A673 (cell line): ENCODE results near the gene WDR31. TPM values are rescaled to one million over a fixed set of nuclear protein-coding genes. Genes with fewer than 3 reads are reported as not detected.

Experiments
- BruUV-seq: library from RNA; stranded (reverse); fragments of 400-500 nt; replicated peaks from 2 replicates; lab custom pipeline; 2021; lab: Mats Ljungman, UMichigan
- CTCF ChIA-PET: fragments of 300-600 bp; sonication (Branson Sonifier 250); formaldehyde crosslinking; loops from one replicate; lab custom pipeline; 2022; ENCODE audit warnings: antibody characterized with exemption; lab: Charles Lee
- POLR2A ChIA-PET: fragments of 300-600 bp; sonication (Branson Sonifier 250); formaldehyde crosslinking; loops from one replicate; lab custom pipeline; 2022; ENCODE audit warnings: antibody characterized with exemption; ENCODE audit not compliant: low non-redundant PET; lab: Charles Lee
- DNase-seq: peaks from one replicate; pipeline ENCODE4 v3.0.0-alpha.2; 2015; ENCODE audit warnings: low spot score
- H3K27ac ChIP-seq: fragments of 200-600 bp; sonication (generic); 2 replicates; pipeline ENCODE4 v1.5.1; 2016; ENCODE audit warnings: mixed run types, low read depth, mild to moderate bottlenecking, mixed read lengths, antibody characterized with exemption, low read length; ENCODE audit not compliant: poor library complexity, severe bottlenecking
- H3K27me3 ChIP-seq: fragments of 200-600 bp; sonication (generic); replicated peaks from 2 replicates; pipeline ENCODE4 v1.6.1; 2017; ENCODE audit warnings: mixed run types, low read depth, mild to moderate bottlenecking, mixed read lengths, antibody characterized with exemption, low read length; ENCODE audit not compliant: insufficient read depth, poor library complexity
- H3K36me3 ChIP-seq: fragments of 200-600 bp; sonication (generic); 2 replicates; pipeline ENCODE4 v1.6.1; 2016; ENCODE audit warnings: mixed run types, mild to moderate bottlenecking, mixed read lengths, antibody characterized with exemption, low read length; ENCODE audit not compliant: insufficient read depth, poor library complexity, severe bottlenecking
- H3K4me1 ChIP-seq: fragments of 200-600 bp; sonication (generic); 2 replicates; pipeline ENCODE4 v1.6.1; 2017; ENCODE audit warnings: mixed run types, mild to moderate bottlenecking, mixed read lengths, antibody characterized with exemption, low read length; ENCODE audit not compliant: insufficient read depth, poor library complexity, severe bottlenecking
- H3K4me3 ChIP-seq: fragments of 200-600 bp; sonication (generic); 2 replicates; pipeline ENCODE4 v1.5.1; 2016; ENCODE audit warnings: low read depth, mixed run types, mild to moderate bottlenecking, mixed read lengths, low read length; ENCODE audit not compliant: poor library complexity, severe bottlenecking
- H3K9me3 ChIP-seq: fragments of 200-600 bp; sonication (generic); 2 replicates; pipeline ENCODE4 v1.6.1; 2016; ENCODE audit warnings: mixed run types, low read depth, mild to moderate bottlenecking, mixed read lengths, antibody characterized with exemption, low read length; ENCODE audit not compliant: poor library complexity, severe bottlenecking
- CTCF ChIP-seq: fragments of 300-800, 200-600 bp; sonication (generic); conservative IDR thresholded peaks from 2 replicates; pipeline ENCODE4 v1.5.1; 2017; ENCODE audit warnings: low read depth, mild to moderate bottlenecking, antibody characterized with exemption, low read length, moderate library complexity, mixed read lengths
- EZH2 ChIP-seq: fragments of 200-600 bp; sonication (generic); IDR thresholded peaks from 2 replicates; pipeline ENCODE4 v1.6.1; 2017; ENCODE audit warnings: borderline replicate concordance, low read depth, mild to moderate bottlenecking, mixed read lengths, antibody characterized with exemption, low read length; ENCODE audit not compliant: poor library complexity, severe bottlenecking
- intact Hi-C: fragments of 100-400 bp; cut with micrococcal nuclease; formaldehyde crosslinking; loops from one replicate; pipeline ENCODE4 v1.10.0; 2022; ENCODE audit not compliant: unreplicated experiment
- total RNA-seq: library from RNA; stranded (reverse); gene quantifications from 2 replicates; pipeline ENCODE4 v1.2.3, GENCODE V29; 2021

Gene WDR31
- total RNA-seq, 1 experiment from 2014 or later = 1.3 TPM

- no peak overlapping the region for H3K27ac ChIP-seq
- H3K4me1 ChIP-seq = peaks cover 15% of the 10 kb centered on the region
- BruUV-seq = no TSS peak
- H3K27me3 ChIP-seq = no peaks in the 10 kb centered on the region
- DNase-seq = no peak
- H3K9me3 ChIP-seq = no peaks in the 10 kb centered on the region
- H3K4me3 ChIP-seq = no peak overlapping the region
- TF ChIP-seq CTCF (no peak), EZH2 (no peak)
- ChIA-PET CTCF (no interaction called here), POLR2A (no interaction called here)
- H3K36me3 ChIP-seq = peaks cover 67% of the 10 kb centered on the region
- intact Hi-C loops = loop anchor here (10.0 kb wide), 3 partner anchors 126 to 376 kb away; partner anchors contain the start of gene ALAD
These were observed 61.2 kb downstream of the WDR31 start for GRCh38 chr9:113278840-113279239.

- peak; percentile 99 for DNase-seq
- Histone ChIP-seq H3K27ac (peak within 1 kb of the TSS; percentile 95), H3K4me1 (peaks cover 16% of the 10 kb centered on the region), H3K4me3 (peak within 1 kb of the TSS; percentile 75), H3K36me3 (peaks cover 60% of the 10 kb centered on the region), H3K9me3 (no peaks in the 10 kb centered on the region), H3K27me3 (no peaks in the 10 kb centered on the region)
- CTCF ChIA-PET = interaction anchor here (0.8 to 1.7 kb wide), 3 partner anchors 126 to 382 kb away, joined by 3 to 8 read pairs (median 4); partner anchors contain the start of gene ALAD
- no peak for TF ChIP-seq EZH2
- TF ChIP-seq CTCF = no peak
- BruUV-seq = TSS peak; percentile 61
- POLR2A ChIA-PET = interaction anchor here (0.7 to 1.0 kb wide), 2 partner anchors 66 to 82 kb away, joined by 3 read pairs; no protein-coding TSS in a partner anchor
- intact Hi-C loops = loop anchor here (10.0 kb wide), 3 partner anchors 129 to 379 kb away; partner anchors contain the start of gene ALAD
These were observed 64.6 kb downstream of the WDR31 start, which contains the start of the genes CDC26 and PRPF4 for GRCh38 chr9:113275157-113276131. CDC26 (minus strand) TSS chr9:113275572; CDS start chr9:113272507, 3,065 bp downstream. PRPF4 (plus strand) TSS chr9:113275658; CDS start chr9:113275744, 86 bp downstream.

GRCh38 chr9:113274474-113275156 lies 65.5 kb downstream of the WDR31 start:
- peak overlapping the region; percentile 95 for H3K27ac ChIP-seq
- DNase-seq = peak; percentile 72
- intact Hi-C loops = loop anchor here (10.0 kb wide), 3 partner anchors 130 to 380 kb away; partner anchors contain the start of gene ALAD
- peaks cover 60% of the 10 kb centered on the region for H3K36me3 ChIP-seq
- H3K4me1 ChIP-seq = peaks cover 16% of the 10 kb centered on the region
- TSS peak; percentile 51 for BruUV-seq
- POLR2A ChIA-PET = interaction anchor here (0.7 to 1.0 kb wide), 2 partner anchors 65 to 83 kb away, joined by 3 read pairs; no protein-coding TSS in a partner anchor
- CTCF ChIA-PET = interaction anchor here (0.7 to 1.7 kb wide), 4 partner anchors 53 to 383 kb away, joined by 3 to 8 read pairs (median 4); partner anchors contain the start of genes ALAD and SLC31A1
- H3K27me3 ChIP-seq = no peaks in the 10 kb centered on the region
- H3K9me3 ChIP-seq = no peaks in the 10 kb centered on the region
- H3K4me3 ChIP-seq = peak overlapping the region; percentile 75
- TF ChIP-seq EZH2 (no peak), CTCF (peak; percentile 77)
